NCI-H146 treated with DMSO at 0.1 percent for 48 hours (cell line): ENCODE results near the gene EPHB4.
"Not testable (repeated sequence)": the region's sequence is repeated elsewhere in the genome, so short reads cannot be mapped to it uniquely, and the experiment has no call there.

Source experiments
- DNase-seq: peaks from one replicate; lab custom pipeline; 2025; ENCODE audit not compliant: unreplicated experiment; lab: John Stamatoyannopoulos, UW

Gene EPHB4

GRCh38 chr7:100827330-100828226, at the start of gene EPHB4:
EPHB4 (minus strand) TSS chr7:100827523; CDS start chr7:100827030, 493 bp downstream.
- DNase-seq = no peak

DNA sequence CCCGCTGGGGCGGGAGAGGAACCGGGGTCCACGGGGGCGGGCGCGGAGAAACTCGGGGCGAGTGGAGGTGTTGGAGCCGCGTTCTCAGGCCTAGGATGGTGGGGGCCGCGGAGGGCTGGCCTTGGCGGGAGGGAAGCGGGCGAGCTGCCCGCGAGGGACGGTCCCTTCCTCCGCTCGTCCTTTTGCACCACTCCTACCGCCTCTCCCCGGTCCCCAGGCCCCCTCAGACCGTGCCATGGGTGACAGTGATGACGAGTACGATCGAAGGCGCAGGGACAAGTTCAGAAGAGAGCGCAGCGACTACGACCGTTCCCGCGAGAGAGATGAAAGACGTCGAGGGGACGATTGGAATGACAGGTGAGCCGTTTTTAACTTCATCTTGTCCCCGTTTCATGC, 48.0 kb upstream of the EPHB4 start:
- no peak for DNase-seq

- DNase-seq = peak; percentile 92
These were observed 47.4 kb upstream of the EPHB4 start, which contains the start of gene SRRT for GRCh38 chr7:100874577-100875355. SRRT (plus strand) TSS chr7:100875103; CDS start chr7:100875591, 488 bp downstream.

DNA sequence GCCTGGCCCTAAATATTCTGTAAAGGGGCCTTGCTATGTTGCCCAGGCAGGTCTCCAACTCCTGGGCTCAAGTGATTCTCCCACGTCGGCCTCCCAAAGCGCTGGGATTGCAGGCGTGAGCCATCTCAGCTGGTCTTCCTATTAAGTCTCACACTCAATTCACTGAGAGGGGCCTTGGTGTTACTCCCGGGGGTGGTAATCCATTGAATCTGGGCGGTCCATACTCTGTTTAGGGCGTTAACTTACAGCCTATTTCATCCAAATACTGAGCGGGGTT, 46.9 kb upstream of the EPHB4 start:
- DNase-seq = no peak

GRCh38 chr7:100873599-100874299, 46.4 kb upstream of the EPHB4 start:
- no peak for DNase-seq

DNA sequence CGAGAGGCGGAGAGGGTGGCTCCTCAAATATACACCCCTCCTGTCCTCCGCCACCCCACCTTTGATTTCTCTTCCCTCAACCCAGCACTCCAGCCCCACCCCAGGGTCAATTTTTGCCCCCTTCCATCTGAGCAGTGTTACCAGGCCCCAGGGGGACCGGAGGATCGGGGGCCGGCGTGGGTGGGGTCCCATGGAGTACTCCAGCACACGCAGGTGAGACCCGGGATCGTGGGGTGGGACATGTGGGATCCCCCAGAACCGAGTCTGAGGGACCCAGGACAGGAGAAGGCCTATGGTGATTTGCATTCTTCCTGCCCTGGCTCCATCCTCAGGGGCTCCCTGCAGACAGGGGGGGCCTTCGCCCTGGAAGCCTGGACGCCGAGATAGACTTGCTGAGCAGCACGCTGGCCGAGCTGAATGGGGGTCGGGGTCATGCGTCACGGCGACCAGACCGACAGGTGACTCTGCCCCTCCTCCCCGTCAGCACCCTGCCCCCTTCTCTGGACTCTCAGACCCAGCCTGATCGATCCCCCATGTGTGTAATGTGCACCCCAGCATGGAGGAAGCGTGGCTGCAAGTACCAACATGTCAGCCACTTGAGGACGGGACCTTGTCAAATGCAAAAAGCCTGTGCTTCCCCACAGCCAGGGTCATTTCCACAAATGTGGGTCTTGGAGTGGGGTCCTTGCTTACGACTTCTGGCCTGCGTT, 40.6 kb upstream of the EPHB4 start:
- DNase-seq = no peak

DNA sequence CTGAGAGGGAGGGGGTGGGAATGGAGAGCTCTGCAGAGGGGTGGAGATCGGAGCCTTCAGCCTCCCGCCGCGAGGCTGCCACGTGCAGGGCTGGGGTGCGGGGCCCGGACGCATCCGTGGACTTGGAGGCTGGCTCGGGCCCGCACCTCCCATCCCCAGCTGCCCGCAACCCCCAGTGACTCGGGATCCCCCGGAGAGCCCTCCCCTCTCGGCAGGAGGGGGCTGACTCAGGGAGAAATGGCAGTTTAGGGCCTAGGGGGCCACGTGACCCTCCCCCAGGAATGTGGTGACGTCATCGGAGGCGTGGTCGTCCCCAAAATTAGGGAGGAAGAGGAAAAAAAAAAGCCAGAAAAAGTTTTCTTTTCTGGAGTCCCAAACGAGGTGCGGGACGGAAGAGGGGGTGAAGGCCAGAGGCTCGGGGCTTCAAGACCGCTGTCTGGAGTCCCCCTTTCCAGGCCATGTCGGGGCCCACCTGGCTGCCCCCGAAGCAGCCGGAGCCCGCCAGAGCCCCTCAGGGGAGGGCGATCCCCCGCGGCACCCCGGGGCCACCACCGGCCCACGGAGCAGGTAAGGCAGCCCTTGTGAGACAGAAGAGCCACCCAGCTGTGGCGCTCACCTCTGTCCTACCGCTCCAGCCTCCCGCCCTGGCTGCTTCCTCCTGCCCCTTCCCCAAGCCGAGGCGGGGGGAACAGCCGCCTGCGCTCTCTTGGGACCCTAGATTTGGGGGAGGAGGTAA, 39.9 kb upstream of the EPHB4 start, which contains the start of gene TRIP6:
TRIP6 (plus strand) TSS at position 348 of the 736 bp plus-strand sequence; CDS start at position 459, 111 bp downstream.
- DNase-seq = no peak

DNA sequence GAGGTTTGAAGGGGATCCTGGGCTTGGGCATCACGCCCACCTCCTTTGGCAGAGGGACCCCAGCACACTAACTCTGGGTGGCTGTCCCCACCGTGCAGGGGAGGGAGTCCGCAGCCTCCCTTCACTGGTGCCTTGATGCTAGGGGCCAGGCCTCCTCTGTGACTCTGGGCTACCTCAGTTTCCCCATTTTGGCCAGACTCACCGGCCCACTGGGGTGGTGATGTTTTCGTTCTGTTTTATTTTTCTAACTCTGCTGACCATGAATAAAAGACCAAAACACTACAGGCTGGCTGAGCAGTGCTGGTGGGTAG, 39.4 kb upstream of the EPHB4 start:
- DNase-seq = no peak

DNA sequence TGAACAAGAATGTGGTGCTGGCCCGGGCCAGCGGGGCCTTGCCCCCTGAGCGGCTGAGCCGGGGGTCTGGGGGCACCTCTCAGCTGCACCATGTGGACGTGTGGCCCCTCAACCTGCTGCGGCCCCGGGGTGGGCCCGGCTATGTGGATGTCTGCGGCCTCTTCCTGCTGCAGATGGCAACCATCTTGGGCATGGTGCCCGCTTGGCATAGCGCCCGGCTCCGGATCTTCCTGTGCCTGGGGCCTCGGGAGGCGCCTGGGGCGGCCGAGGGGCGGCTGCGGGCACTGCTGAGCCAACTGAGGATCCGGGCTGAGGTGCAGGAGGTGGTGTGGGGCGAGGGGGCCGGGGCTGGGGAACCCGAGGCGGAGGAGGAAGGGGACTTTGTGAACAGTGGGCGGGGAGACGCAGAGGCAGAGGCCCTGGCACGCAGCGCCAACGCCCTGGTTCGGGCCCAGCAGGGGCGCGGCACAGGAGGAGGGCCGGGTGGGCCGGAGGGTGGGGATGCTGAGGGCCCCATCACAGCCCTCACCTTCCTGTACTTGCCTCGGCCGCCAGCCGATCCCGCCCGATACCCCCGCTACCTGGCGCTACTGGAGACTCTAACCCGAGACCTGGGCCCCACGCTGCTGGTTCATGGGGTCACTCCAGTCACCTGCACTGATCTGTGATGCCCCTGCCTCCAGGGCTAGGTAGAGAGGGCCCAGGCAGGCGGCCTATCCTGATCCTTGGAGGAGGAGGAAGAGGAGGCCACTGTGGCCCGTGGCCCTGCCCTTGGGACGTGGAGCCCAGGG, 38.8 kb upstream of the EPHB4 start:
- no peak for DNase-seq

- no peak for DNase-seq
These were observed 38.1 kb upstream of the EPHB4 start for GRCh38 chr7:100865372-100865911.

DNA sequence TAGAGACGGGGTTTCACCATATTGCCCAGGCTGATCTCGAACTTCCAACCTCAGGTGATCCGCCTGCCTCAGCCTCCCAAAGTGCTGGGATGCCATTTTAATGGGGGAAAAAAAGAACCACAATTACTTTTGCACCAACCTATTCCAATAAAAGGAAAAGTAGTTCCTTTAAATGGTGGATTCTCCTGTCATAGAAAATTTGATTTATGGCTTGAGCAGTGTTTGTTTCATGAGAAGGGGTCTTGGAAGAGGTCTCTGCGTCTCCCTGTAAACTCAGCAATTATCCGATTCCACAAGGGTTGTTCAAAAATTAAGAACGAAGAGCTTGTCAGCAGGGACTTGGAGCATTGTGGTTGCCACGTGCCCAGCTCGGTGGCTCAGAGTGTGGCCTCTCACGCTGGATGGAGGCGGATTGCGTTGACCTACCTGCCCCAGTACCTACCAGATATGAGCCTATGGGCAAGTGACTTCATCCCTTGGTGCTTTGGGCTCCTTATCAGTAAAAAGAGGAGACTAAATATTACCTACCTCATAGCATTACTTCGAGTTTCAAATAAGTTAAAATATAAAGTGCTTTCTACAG, 37.0 kb upstream of the EPHB4 start:
- DNase-seq = no peak

DNA sequence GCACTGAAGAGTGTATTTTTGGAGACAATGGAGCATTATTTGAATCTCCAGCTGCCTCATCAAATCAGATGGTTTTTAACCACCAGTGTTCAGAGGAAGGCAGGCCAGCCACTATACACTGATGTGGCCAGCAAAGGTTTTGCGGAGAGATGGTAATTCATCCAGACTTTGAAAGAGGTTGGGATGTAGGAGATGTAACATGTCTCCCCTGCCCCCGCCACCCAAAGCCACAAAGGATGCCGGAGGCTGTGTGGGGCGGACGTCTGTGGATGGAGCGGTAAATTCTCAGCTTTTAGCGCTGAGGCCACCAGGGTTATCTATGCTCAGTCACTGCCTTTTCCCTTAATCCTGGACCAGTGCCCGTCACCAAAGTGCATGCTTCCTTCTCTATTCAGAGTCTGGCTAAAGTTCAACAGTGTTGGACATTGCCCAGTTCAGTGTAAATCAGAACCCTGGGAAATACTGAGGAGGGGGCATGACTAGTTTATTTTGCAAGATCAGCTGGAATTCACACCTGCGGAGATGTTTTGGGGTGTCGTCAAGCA, 36.2 kb upstream of the EPHB4 start:
- DNase-seq = no peak

DNA sequence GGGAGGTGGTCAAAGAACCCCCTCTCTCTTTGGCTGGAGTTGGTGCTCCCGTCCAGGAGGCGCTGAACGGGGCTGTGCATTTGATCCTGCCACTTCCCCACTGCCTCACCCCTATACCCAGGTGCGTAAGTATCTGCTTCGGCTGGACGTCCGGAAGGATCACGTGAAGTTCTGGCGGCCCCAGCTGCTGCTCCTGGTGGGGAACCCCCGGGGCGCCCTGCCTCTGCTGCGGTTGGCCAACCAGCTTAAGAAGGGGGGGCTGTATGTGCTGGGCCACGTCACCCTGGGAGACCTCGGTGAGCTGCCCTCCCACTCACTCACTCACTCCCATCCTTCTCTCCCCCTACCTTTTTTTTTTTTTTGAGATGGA, 34.3 kb upstream of the EPHB4 start:
- no peak for DNase-seq

- DNase-seq = no peak
These were observed 33.6 kb upstream of the EPHB4 start for GRCh38 chr7:100860702-100861615.

DNA sequence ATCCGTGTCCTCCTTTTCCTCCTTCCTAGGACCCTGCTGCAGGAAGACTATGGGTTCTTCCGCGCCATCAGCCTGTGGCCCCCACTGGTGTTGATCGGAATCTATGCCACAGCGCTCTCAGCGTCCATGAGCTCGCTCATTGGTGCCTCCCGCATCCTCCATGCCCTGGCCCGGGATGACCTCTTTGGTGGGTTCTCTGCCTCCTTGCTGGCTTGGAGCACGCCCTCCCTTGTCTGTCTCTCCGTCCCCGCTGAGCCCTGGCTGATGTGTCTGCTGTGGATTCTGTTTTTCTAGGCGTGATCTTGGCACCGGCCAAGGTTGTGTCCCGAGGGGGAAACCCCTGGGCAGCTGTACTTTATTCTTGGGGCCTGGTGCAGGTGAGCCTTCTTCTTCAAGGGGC, 32.5 kb upstream of the EPHB4 start:
- no peak for DNase-seq

GRCh38 chr7:100856871-100857282, 29.6 kb upstream of the EPHB4 start:
- no peak for DNase-seq

GRCh38 chr7:100855515-100855914, 28.2 kb upstream of the EPHB4 start:
- no peak for DNase-seq

GRCh38 chr7:100854899-100855298, 27.6 kb upstream of the EPHB4 start:
- not testable (repeated sequence) for DNase-seq
